ENCODE results near the gene TCP11L2. TPM values are rescaled to one million over a fixed set of nuclear protein-coding genes. Genes with fewer than 3 reads are reported as not detected.

The TCP11L2 gene
- total RNA-seq, 2 experiments from 2014 or later: 6.4 to 6.8 TPM

DNA sequence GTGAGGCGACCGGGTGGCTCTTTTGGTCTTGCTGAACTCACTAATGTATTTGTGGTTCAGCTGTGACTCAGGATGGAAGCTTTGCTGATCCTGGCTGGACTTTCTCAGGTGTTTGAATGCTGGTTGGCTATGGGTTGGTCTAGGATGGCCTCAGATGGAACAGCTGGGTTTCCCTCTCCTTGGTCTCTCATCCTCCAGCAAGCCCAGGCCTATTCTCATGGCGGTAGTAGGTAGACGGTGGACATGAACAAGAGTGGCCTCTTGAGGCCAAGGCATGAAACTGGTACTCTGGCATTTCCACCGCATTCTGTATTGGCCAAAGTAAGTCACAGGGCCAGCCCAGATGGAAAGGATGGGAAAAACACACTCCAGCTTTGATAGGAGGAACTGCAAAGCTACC lies 43.2 kb downstream of the TCP11L2 start:
- no peak overlapping the region for H3K27ac Mint-ChIP-seq
- H3K36me3 Mint-ChIP-seq: no peaks in the 10 kb centered on the region
- ATAC-seq (no peak), DNase-seq (no peak)
- H3K4me1 Mint-ChIP-seq: no peaks in the 10 kb centered on the region
- no peak overlapping the region for H3K4me3 Mint-ChIP-seq
- no peaks in the 10 kb centered on the region for H3K9me3 Mint-ChIP-seq (ENCODE audit: low read depth)
- peaks cover 3% of the 10 kb centered on the region for H3K27me3 Mint-ChIP-seq
- CTCF ChIA-PET: no interaction called here

DNA sequence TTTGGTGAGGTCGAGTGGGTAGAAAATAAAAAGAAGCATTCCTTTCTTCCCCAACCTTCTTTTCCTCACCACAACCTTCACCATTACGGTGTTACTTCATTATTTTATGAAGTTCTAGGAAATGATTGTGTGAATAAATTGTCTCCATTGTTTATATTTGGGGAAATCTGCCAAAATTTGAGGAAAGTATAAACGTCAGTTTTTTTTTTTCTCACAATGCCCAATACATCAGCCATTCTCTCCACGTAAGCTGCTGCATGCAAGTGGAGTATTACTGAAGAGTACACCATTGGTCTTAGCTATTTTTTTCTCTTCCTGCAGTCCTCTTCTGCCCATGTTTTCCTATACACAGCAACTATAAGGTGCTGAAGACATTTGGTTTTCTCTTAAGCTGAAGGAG lies 45.9 kb downstream of the TCP11L2 start:
- Mint-ChIP-seq H3K27ac (no peak overlapping the region), H3K36me3 (no peaks in the 10 kb centered on the region), H3K4me1 (no peaks in the 10 kb centered on the region), H3K27me3 (peaks cover 6% of the 10 kb centered on the region), H3K4me3 (no peak overlapping the region), H3K9me3 (ENCODE audit: low read depth) (no peaks in the 10 kb centered on the region)
- DNase-seq: no peak
- no peak for ATAC-seq
- CTCF ChIA-PET: interaction anchor here (1.3 kb wide), 1 partner anchor 9 kb away, joined by 5 read pairs; the partner anchor contains the start of gene POLR3B

DNA sequence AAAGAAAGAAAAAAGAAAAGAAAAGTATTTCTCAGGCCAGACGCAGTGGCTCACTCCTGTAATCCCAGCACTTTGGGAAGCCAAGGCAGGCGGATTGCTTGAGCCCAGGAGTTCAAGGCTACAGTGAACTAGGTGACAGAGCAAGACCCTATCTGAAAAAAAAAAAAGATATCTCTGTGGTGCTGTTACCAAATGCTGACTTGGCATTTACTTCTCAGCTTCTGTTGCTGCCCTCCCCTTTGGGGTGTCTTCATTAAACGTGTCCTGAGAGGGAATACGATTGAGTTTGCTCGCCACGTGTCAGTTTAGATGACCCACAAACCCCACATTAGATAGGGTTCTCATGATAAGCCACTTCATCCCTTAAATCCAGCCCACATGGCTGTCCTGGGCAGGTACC lies 50.6 kb downstream of the TCP11L2 start:
- CTCF ChIA-PET: no interaction called here
- Mint-ChIP-seq H3K36me3 (no peaks in the 10 kb centered on the region), H3K9me3 (ENCODE audit: low read depth) (no peaks in the 10 kb centered on the region), H3K27ac (no peak overlapping the region), H3K4me1 (peaks cover 7% of the 10 kb centered on the region), H3K4me3 (no peak overlapping the region), H3K27me3 (peaks cover 6% of the 10 kb centered on the region)
- ATAC-seq (no peak), DNase-seq (no peak)

DNA sequence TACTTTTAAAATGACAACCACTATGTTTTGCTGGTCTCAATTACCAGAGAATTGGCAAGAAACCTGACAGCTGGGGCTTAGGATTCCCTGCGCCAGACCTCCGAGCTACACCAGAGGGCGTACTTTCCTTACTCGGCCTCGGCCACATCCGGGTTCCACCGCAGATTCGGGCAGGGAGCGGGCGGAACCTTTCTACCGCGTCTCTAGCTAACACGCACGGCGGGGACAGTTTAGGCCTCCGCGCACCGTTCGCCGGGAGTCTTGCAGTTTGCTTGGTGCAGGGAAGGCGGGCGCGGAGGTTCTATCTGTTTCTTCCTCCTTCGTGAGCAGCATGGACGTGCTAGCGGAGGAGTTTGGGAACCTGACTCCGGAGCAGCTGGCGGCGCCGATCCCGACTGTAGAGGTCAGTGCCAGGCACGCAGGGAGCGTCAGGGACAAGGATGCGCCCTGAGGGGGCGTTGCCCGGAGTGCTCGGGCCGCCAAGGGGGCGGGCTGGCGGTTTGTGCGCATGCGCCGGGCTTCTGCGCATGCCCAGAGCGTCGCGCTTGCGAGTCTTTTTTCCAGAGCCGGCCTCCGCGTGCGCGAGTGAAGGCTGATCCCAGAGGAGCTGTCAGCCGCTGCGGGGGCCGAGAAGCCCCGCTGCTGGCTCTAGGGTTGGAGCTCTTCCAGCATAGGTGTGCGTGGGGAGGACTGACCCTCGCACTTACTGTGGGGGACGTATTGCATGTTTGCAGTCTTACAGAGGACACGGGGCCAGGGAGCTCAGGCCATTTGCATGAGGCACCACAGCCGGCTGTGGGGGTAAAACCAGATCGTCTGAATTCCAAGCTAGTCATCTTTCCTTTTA lies 55.2 kb downstream of the TCP11L2 start, which contains the start of gene POLR3B:
TSS of gene POLR3B (plus strand) at position 200 of the 847 bp plus-strand sequence. CDS start at position 332, 132 bp downstream.
- DNase-seq (peak; percentile 97), ATAC-seq (peak; percentile 91)
- Mint-ChIP-seq H3K27ac (peak within 1 kb of the TSS; percentile 89), H3K27me3 (no peaks in the 10 kb centered on the region), H3K4me3 (peak within 1 kb of the TSS; percentile 86), H3K4me1 (peaks cover 13% of the 10 kb centered on the region), H3K36me3 (no peaks in the 10 kb centered on the region), H3K9me3 (ENCODE audit: low read depth) (no peaks in the 10 kb centered on the region)
- CTCF ChIA-PET: interaction anchor here (0.6 to 3.0 kb wide), 33 partner anchors 9 to 748 kb away, joined by 3 to 18 read pairs (median 4); partner anchors contain the start of genes MTERF2 and TMEM263

DNA sequence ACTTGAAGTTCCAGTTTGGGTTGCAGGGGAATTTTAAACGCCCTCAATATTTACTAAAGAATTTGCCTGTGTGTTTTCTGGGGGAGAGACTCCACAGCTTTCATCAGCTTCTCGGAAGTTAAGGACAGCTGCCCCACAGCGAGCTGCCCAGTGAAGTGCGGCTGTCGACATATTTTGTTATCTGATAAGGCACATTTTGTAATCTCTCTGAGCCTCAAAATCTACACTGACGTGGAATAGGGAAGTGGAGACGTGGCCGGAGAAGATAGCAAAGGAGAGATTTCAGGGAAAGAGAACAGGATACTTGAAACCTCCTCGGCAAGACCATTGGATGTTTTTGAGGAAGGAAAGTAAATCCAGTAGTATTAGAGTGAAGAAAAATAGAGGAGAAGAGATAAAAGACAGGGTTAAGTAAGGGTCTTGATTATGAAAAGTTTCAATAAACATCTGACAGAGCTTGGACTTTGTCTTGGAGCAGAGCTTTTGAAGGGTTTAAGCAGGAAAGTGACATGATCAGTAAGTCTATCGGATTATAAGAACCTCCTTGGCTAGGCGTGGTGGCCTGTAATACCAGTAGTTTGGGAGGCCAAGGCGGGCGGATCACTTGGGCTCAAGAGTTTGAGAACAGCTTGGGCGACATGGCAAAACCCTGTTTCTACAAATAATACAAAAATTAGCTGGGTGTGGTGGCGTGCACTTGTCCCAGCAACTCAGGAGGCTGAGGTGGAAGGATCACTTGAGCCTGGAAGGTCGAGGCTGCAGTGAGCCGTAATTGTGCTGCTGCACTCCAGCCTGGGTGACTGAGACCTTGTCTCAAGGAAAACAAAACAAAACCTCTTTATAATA lies 56.1 kb downstream of the TCP11L2 start:
- no peaks in the 10 kb centered on the region for H3K36me3 Mint-ChIP-seq
- H3K27ac Mint-ChIP-seq: peak overlapping the region; percentile 89
- ATAC-seq (no peak), DNase-seq (no peak)
- peak overlapping the region; percentile 86 for H3K4me3 Mint-ChIP-seq
- H3K9me3 Mint-ChIP-seq (ENCODE audit: low read depth): no peaks in the 10 kb centered on the region
- CTCF ChIA-PET: interaction anchor here (0.8 to 3.0 kb wide), 22 partner anchors 9 to 747 kb away, joined by 3 to 18 read pairs (median 4); no protein-coding TSS in a partner anchor
- peaks cover 13% of the 10 kb centered on the region for H3K4me1 Mint-ChIP-seq
- no peaks in the 10 kb centered on the region for H3K27me3 Mint-ChIP-seq

GRCh38 chr12:106359646-106360399 lies 57.3 kb downstream of the TCP11L2 start:
- H3K9me3 Mint-ChIP-seq (ENCODE audit: low read depth): no peaks in the 10 kb centered on the region
- DNase-seq (no peak), ATAC-seq (no peak)
- CTCF ChIA-PET: interaction anchor here (1.2 kb wide), 1 partner anchor 16 kb away, joined by 3 read pairs; no protein-coding TSS in a partner anchor
- no peaks in the 10 kb centered on the region for H3K36me3 Mint-ChIP-seq
- no peak overlapping the region for H3K4me3 Mint-ChIP-seq
- peaks cover 13% of the 10 kb centered on the region for H3K4me1 Mint-ChIP-seq
- no peaks in the 10 kb centered on the region for H3K27me3 Mint-ChIP-seq
- H3K27ac Mint-ChIP-seq: no peak overlapping the region

DNA sequence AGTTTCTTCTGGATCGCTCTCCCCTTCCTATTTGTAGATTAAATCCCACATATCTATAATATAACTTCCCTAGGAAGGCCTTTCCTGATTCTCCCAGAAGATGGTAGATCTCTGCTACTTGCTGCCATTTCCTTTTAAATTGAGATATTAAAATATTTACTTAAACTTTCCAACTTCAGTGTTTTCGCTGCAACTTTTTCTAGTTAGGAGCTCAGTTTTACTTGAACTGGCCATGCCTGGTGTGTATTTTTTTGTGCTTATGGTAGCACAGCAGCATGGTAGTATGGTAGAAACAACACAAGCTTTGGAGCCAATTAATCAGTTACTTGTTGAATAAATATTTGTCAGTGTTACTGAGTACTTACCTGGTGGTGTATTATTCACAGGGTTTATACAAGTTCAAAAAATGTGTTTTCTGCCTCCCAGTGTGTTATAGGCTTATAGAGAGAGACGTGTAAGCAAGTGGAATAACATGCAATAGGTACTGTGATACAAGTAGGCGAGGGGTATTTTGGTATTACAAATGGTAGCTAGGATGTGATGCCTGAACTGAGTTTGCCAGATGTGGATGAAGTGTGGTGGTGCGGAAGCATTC lies 58.0 kb downstream of the TCP11L2 start:
- no peaks in the 10 kb centered on the region for H3K27me3 Mint-ChIP-seq
- no peak overlapping the region for H3K27ac Mint-ChIP-seq
- H3K4me3 Mint-ChIP-seq: no peak overlapping the region
- no peaks in the 10 kb centered on the region for H3K9me3 Mint-ChIP-seq (ENCODE audit: low read depth)
- ATAC-seq (no peak), DNase-seq (no peak)
- H3K4me1 Mint-ChIP-seq: peaks cover 13% of the 10 kb centered on the region
- CTCF ChIA-PET: no interaction called here
- no peaks in the 10 kb centered on the region for H3K36me3 Mint-ChIP-seq

DNA sequence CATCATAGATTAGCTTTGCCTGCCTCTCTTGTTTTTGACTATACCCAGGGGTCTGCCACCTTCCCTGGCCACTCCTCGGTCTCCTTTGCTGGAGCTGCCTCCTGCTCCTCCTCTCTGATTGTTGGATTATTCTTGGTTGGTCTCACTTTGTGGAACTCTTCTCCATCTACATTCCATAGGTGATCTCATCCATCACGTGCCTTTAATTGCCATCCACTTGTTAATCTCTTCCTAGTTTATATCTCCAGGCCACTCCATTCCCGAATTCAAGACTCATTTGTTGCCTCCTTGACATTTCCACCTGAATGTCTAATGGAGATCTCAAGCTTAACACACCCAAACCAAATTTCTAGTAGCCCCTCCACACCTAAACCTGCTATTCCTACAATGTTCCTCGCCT lies 60.4 kb downstream of the TCP11L2 start:
- Mint-ChIP-seq H3K9me3 (ENCODE audit: low read depth) (no peaks in the 10 kb centered on the region), H3K36me3 (peaks cover 2% of the 10 kb centered on the region), H3K4me3 (no peak overlapping the region), H3K4me1 (peaks cover 7% of the 10 kb centered on the region), H3K27ac (no peak overlapping the region), H3K27me3 (no peaks in the 10 kb centered on the region)
- DNase-seq (no peak), ATAC-seq (no peak)
- CTCF ChIA-PET: no interaction called here

GRCh38 chr12:106364261-106364660 lies 61.7 kb downstream of the TCP11L2 start:
- Mint-ChIP-seq H3K9me3 (ENCODE audit: low read depth) (no peaks in the 10 kb centered on the region), H3K4me1 (no peaks in the 10 kb centered on the region), H3K27me3 (no peaks in the 10 kb centered on the region), H3K36me3 (peaks cover 2% of the 10 kb centered on the region), H3K4me3 (no peak overlapping the region), H3K27ac (no peak overlapping the region)
- DNase-seq: no peak
- no peak for ATAC-seq
- CTCF ChIA-PET: interaction anchor here (1.3 kb wide), 1 partner anchor 555 kb away, joined by 3 read pairs; no protein-coding TSS in a partner anchor

- CTCF ChIA-PET: interaction anchor here (0.8 to 1.5 kb wide), 2 partner anchors 11 to 1390 kb away, joined by 3 to 4 read pairs; no protein-coding TSS in a partner anchor
- Mint-ChIP-seq H3K4me3 (no peak overlapping the region), H3K4me1 (no peaks in the 10 kb centered on the region), H3K27me3 (no peaks in the 10 kb centered on the region), H3K9me3 (ENCODE audit: low read depth) (no peaks in the 10 kb centered on the region), H3K36me3 (peaks cover 24% of the 10 kb centered on the region), H3K27ac (no peak overlapping the region)
- no peak for DNase-seq
- no peak for ATAC-seq
Measured at GRCh38 chr12:106369624-106370346, 67.3 kb downstream of the TCP11L2 start.

- Mint-ChIP-seq H3K4me3 (no peak overlapping the region), H3K9me3 (ENCODE audit: low read depth) (peaks cover 5% of the 10 kb centered on the region), H3K36me3 (peaks cover 57% of the 10 kb centered on the region), H3K4me1 (peaks cover 20% of the 10 kb centered on the region), H3K27ac (peak overlapping the region; percentile 41), H3K27me3 (no peaks in the 10 kb centered on the region)
- no peak for DNase-seq
- ATAC-seq: no peak
- CTCF ChIA-PET: interaction anchor here (1.0 to 1.9 kb wide), 4 partner anchors 12 to 530 kb away, joined by 3 to 5 read pairs (median 4); partner anchors contain the start of gene POLR3B
Measured at GRCh38 chr12:106378788-106379187, 76.3 kb downstream of the TCP11L2 start.

GRCh38 chr12:106380954-106381353 lies 78.4 kb downstream of the TCP11L2 start:
- Mint-ChIP-seq H3K9me3 (ENCODE audit: low read depth) (peaks cover 5% of the 10 kb centered on the region), H3K27ac (no peak overlapping the region), H3K36me3 (peaks cover 57% of the 10 kb centered on the region), H3K4me3 (no peak overlapping the region), H3K27me3 (no peaks in the 10 kb centered on the region), H3K4me1 (peaks cover 20% of the 10 kb centered on the region)
- DNase-seq (no peak), ATAC-seq (no peak)
- CTCF ChIA-PET: interaction anchor here (1.3 kb wide), 1 partner anchor 24 kb away, joined by 4 read pairs; no protein-coding TSS in a partner anchor
